IMR-90 (cell line): ENCODE measurements around the gene ACOT7. TPM values are rescaled to one million over a fixed set of nuclear protein-coding genes. Genes with fewer than 3 reads are reported as not detected.

Source experiments
- ATAC-seq: fragments of 200-7000 bp; cut with Tn5 transposase; 2 replicates; pipeline ENCODE4 v1.9.1; 2020; ENCODE audit warnings: low read depth, mild to moderate bottlenecking, moderate library complexity
- BruUV-seq: library from RNA; stranded (reverse); fragments of 400-500 nt; replicated peaks from 2 replicates; lab custom pipeline; 2021; lab: Mats Ljungman, UMichigan
- CTCF ChIA-PET: fragments of 300-600 bp; formaldehyde crosslinking; extraction: SDS; loops from one replicate; lab custom pipeline; 2021; ENCODE audit warnings: antibody characterized with exemption; lab: Yijun Ruan, JAX
- POLR2A ChIA-PET: fragments of 300-600 bp; sonication (Branson Sonifier 250); formaldehyde crosslinking; loops from one replicate; lab custom pipeline; 2022; ENCODE audit warnings: antibody characterized with exemption; ENCODE audit not compliant: unreplicated experiment; lab: Charles Lee
- DNase-seq: peaks from one replicate; pipeline ENCODE4 v3.0.0; 2013
- H2AFZ ChIP-seq: replicated peaks from 2 replicates; pipeline ENCODE3; 2013; ENCODE audit warnings: low read length, mild to moderate bottlenecking; ENCODE audit not compliant: poor library complexity
- H2AK5ac ChIP-seq: 2 replicates; pipeline ENCODE4 v1.6.1; 2013; ENCODE audit warnings: low read depth, low read length, inconsistent platforms
- H2AK9ac ChIP-seq: replicated peaks from 2 replicates; pipeline ENCODE3; 2013; ENCODE audit warnings: mild to moderate bottlenecking, low read depth, low read length, moderate library complexity; ENCODE audit not compliant: poor library complexity
- H2BK120ac ChIP-seq: 2 replicates; pipeline ENCODE4 v1.6.1; 2013; ENCODE audit warnings: low read depth, low read length, inconsistent platforms
- H2BK15ac ChIP-seq: 3 replicates; pipeline ENCODE4 v1.6.1; 2013; ENCODE audit warnings: low read depth, low read length, inconsistent platforms
- H2BK20ac ChIP-seq: 2 replicates; pipeline ENCODE4 v1.6.1; 2013; ENCODE audit warnings: low read depth, mild to moderate bottlenecking, inconsistent platforms, low read length, moderate library complexity
- H2BK5ac ChIP-seq: 2 replicates; pipeline ENCODE4 v1.6.1; 2013; ENCODE audit warnings: mild to moderate bottlenecking, low read depth, low read length, inconsistent platforms; ENCODE audit not compliant: poor library complexity, severe bottlenecking
- H3K14ac ChIP-seq: replicated peaks from 2 replicates; pipeline ENCODE4 v1.6.1; 2013; ENCODE audit warnings: low read depth, low read length, inconsistent platforms
- H3K18ac ChIP-seq: 2 replicates; pipeline ENCODE4 v1.6.1; 2013; ENCODE audit warnings: low read depth, low read length, control low read depth
- H3K23ac ChIP-seq: 2 replicates; pipeline ENCODE4 v1.6.1; 2013; ENCODE audit warnings: low read depth, low read length, inconsistent platforms
- H3K27ac ChIP-seq: 2 replicates; pipeline ENCODE4 v1.5.1; 2013; ENCODE audit warnings: mild to moderate bottlenecking, control low read depth, low read length; ENCODE audit not compliant: insufficient read depth
- H3K27me3 ChIP-seq: 2 replicates; pipeline ENCODE4 v1.6.1; 2013; ENCODE audit warnings: low read length; ENCODE audit not compliant: control insufficient read depth, insufficient read depth
- H3K36me3 ChIP-seq: 2 replicates; pipeline ENCODE4 v1.6.1; 2013; ENCODE audit warnings: low read length, mixed read lengths; ENCODE audit not compliant: control insufficient read depth, insufficient read depth
- H3K4ac ChIP-seq: 2 replicates; pipeline ENCODE4 v1.6.1; 2013; ENCODE audit warnings: low read depth, low read length, inconsistent platforms
- H3K4me1 ChIP-seq: 2 replicates; pipeline ENCODE4 v1.6.1; 2013; ENCODE audit warnings: low read length, mixed read lengths; ENCODE audit not compliant: control insufficient read depth, insufficient read depth
- H3K4me2 ChIP-seq: 2 replicates; pipeline ENCODE4 v1.6.1; 2013; ENCODE audit warnings: low read depth, mild to moderate bottlenecking, control low read depth, low read length, moderate library complexity
- H3K4me3 ChIP-seq: 2 replicates; pipeline ENCODE4 v1.5.1; 2013; ENCODE audit warnings: low read depth, mild to moderate bottlenecking, control low read depth, low read length, moderate library complexity; ENCODE audit not compliant: insufficient read depth
- H3K56ac ChIP-seq: 2 replicates; pipeline ENCODE4 v1.6.1; 2013; ENCODE audit warnings: low read length, inconsistent platforms; ENCODE audit not compliant: insufficient read depth; ENCODE audit errors: extremely low read depth
- H3K79me1 ChIP-seq, 2 experiments: 2 replicates each; pipeline ENCODE4 v1.6.1; 2013; ENCODE audit warnings: low read length in 2 of 2, inconsistent platforms in 1 of 2, low read depth in 1 of 2
- H3K9ac ChIP-seq: 2 replicates; pipeline ENCODE4 v1.6.1; 2013; ENCODE audit warnings: low read depth, low read length, control low read depth
- H3K9me1 ChIP-seq: 2 replicates; pipeline ENCODE4 v1.6.1; 2013; ENCODE audit warnings: low read length, inconsistent platforms; ENCODE audit not compliant: insufficient read depth
- H3K9me3 ChIP-seq: 2 replicates; pipeline ENCODE4 v1.6.1; 2013; ENCODE audit warnings: low read length; ENCODE audit not compliant: control insufficient read depth, insufficient read depth
- H4K20me1 ChIP-seq: 2 replicates; pipeline ENCODE4 v1.6.1; 2013; ENCODE audit warnings: low read length, inconsistent platforms; ENCODE audit not compliant: insufficient read depth
- H4K5ac ChIP-seq: 2 replicates; pipeline ENCODE4 v1.6.1; 2013; ENCODE audit warnings: mild to moderate bottlenecking, low read depth, low read length, control low read depth
- H4K8ac ChIP-seq, 2 experiments: 2 replicates each; pipeline ENCODE4 v1.6.1; 2013; ENCODE audit warnings: low read depth in 2 of 2, low read length in 2 of 2, control low read depth in 1 of 2, inconsistent platforms in 1 of 2
- H4K91ac ChIP-seq: 2 replicates; pipeline ENCODE4 v1.6.1; 2013; ENCODE audit warnings: low read depth, low read length, inconsistent platforms; ENCODE audit not compliant: insufficient read depth
- FOS ChIP-seq: fragments of 150-350 bp; IDR thresholded peaks from 2 replicates; pipeline ENCODE4 v1.6.1; 2016; ENCODE audit warnings: low read depth, low read length
- POLR2A ChIP-seq: IDR thresholded peaks from 2 replicates; pipeline ENCODE4 v1.6.1; 2012; ENCODE audit warnings: mild to moderate bottlenecking, low read depth, low read length
- RAD21 ChIP-seq: IDR thresholded peaks from 2 replicates; pipeline ENCODE4 v1.6.1; 2012; ENCODE audit warnings: low read length, improper control_type of control experiment
- SMC3 ChIP-seq: fragments of 150-350 bp; IDR thresholded peaks from 2 replicates; pipeline ENCODE4 v1.6.1; 2016; ENCODE audit warnings: low read depth, mild to moderate bottlenecking, antibody characterized with exemption, low read length, moderate library complexity
- WGBS, 2 experiments: methylation state at CpG; one replicate each; pipeline versions ENCODE4 v1.1.5 to v1.1.7; 2013; ENCODE audit warnings: missing lambda C conversion rate in 2 of 2; ENCODE audit not compliant: insufficient read length in 1 of 2; ENCODE audit errors: extremely low coverage in 2 of 2; 5-methylcytosine and 5-hydroxymethylcytosine counted together
- dilution Hi-C: fragments of 300-500 bp; cut with HindIII; formaldehyde crosslinking; loops from one replicate; pipeline ENCODE4 v1.14.3; 2018; ENCODE audit warnings: low sequenced_read_pairs; ENCODE audit not compliant: unreplicated experiment
- in situ Hi-C: fragments of 300-500 bp; cut with MboI; formaldehyde crosslinking; loops from 3 replicates; pipeline ENCODE4 v1.14.3; 2019; ENCODE audit warnings: low sequenced_read_pairs, inconsistent platforms, mixed read lengths
- intact Hi-C: fragments of 100-400 bp; cut with micrococcal nuclease; formaldehyde crosslinking; loops from 2 replicates; pipeline ENCODE4 v1.10.0; 2022
- polyA plus RNA-seq, 3 experiments: library from polyadenylated mRNA; depleted of rRNA; stranded (reverse); fragments of >200 nt; gene quantifications; 2 replicates each; pipeline ENCODE4 v1.2.3, GENCODE V29; 2012; ENCODE audit warnings: low replicate concordance in 1 of 3
- total RNA-seq: library from RNA; depleted of rRNA; stranded (reverse); fragments of >200 nt; gene quantifications from 2 replicates; pipeline ENCODE4 v1.2.3, GENCODE V29; 2012

ACOT7 gene
- total and polyA plus RNA-seq, 2 of the 4 experiments (the other 2 are of a cell fraction): 51.6 to 242 TPM

DNA sequence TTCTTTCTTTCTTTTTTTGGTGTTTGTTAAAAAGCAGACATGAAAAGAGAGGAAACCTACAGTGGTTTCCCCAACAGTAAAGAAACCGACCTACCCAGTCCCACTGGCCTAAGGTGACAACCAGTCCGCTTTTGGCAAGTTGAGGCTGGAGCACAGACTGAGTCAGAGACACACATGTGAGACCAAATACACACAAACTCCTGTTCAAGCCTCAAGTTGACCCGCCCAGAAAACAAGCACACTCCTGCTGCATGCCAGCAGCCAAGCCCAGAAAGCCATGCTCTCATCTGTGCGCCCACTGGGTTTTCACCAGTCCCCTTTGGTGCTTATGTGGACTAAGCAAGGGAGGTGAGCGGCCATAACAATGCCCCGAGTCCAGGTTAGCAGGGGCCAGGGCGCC is 68.1 kb downstream of the ACOT7 start:
- in situ Hi-C loops: loop anchor here (25.0 kb wide), 1 partner anchor 813 kb away; no protein-coding TSS in a partner anchor
- no peak overlapping the region for H2AFZ ChIP-seq
- no peaks in the 10 kb centered on the region for H3K27me3 ChIP-seq
- no peak overlapping the region for H2BK5ac ChIP-seq
- H3K79me1 ChIP-seq: peaks cover 0 to 8% of the 10 kb centered on the region in 2 experiments; a peak in 2 of 4 replicates
- no peak overlapping the region for H3K14ac ChIP-seq
- no peak overlapping the region for H3K56ac ChIP-seq
- POLR2A ChIA-PET: no interaction called here
- peaks cover 5% of the 10 kb centered on the region; the same call in 1 of the 2 replicates for H3K9me1 ChIP-seq
- H4K8ac ChIP-seq: no peak overlapping the region
- intact Hi-C loops: no loop called here
- peaks cover 3% of the 10 kb centered on the region; the same call in 1 of the 2 replicates for H3K36me3 ChIP-seq
- peaks cover 10% of the 10 kb centered on the region for H3K4me1 ChIP-seq
- H2AK5ac ChIP-seq: no peak overlapping the region
- CTCF ChIA-PET: no interaction called here
- no peak overlapping the region for H3K27ac ChIP-seq
- no peak overlapping the region for H2BK120ac ChIP-seq
- no peaks in the 10 kb centered on the region; the same call in 1 of the 2 replicates for H4K20me1 ChIP-seq
- H3K23ac ChIP-seq: no peak overlapping the region
- no peak overlapping the region for H3K9ac ChIP-seq
- no peak overlapping the region for H2BK20ac ChIP-seq
- H3K9me3 ChIP-seq: no peaks in the 10 kb centered on the region
- no peak overlapping the region for H2BK15ac ChIP-seq
- ATAC-seq (no peak), DNase-seq (no peak)
- no peak overlapping the region for H3K4me3 ChIP-seq
- H3K18ac ChIP-seq: no peak overlapping the region
- H2AK9ac ChIP-seq: no peak overlapping the region
- BruUV-seq: no TSS peak
- dilution Hi-C loops: no loop called here
- no peak overlapping the region for H3K4me2 ChIP-seq
- H4K91ac ChIP-seq: no peak overlapping the region
- WGBS, 2 experiments: no CpG with 5 or more reads among the region's 7 CpGs
- TF ChIP-seq FOS (no peak), POLR2A (no peak), RAD21 (no peak), SMC3 (no peak)
- H4K5ac ChIP-seq: no peak overlapping the region
- H3K4ac ChIP-seq: no peak overlapping the region
